Measurements from ENCODE around the gene TRAP1.

Gene TRAP1

GRCh38 chr16:3713587-3714242 is 3.6 kb downstream of the TRAP1 start:
- DNase-seq (ENCODE audit: low spot score): no peak

- no peak for DNase-seq (ENCODE audit: low spot score)
Measured at GRCh38 chr16:3712861-3713372, 4.4 kb downstream of the TRAP1 start.

- no peak for DNase-seq (ENCODE audit: low spot score)
Measured at GRCh38 chr16:3706253-3707012, 10.9 kb downstream of the TRAP1 start.

- DNase-seq (ENCODE audit: low spot score): no peak
Measured at GRCh38 chr16:3702082-3702481, 15.2 kb downstream of the TRAP1 start.

- DNase-seq (ENCODE audit: low spot score): no peak
Measured at GRCh38 chr16:3701531-3701930, 15.8 kb downstream of the TRAP1 start.

GRCh38 chr16:3698941-3699340 is 18.4 kb downstream of the TRAP1 start:
- DNase-seq (ENCODE audit: low spot score): no peak

- DNase-seq (ENCODE audit: low spot score): no peak
Measured at GRCh38 chr16:3696425-3697218, 20.7 kb downstream of the TRAP1 start.

- DNase-seq (ENCODE audit: low spot score): no peak
Measured at GRCh38 chr16:3695610-3696369, 21.5 kb downstream of the TRAP1 start.

GRCh38 chr16:3694051-3694450 is 23.3 kb downstream of the TRAP1 start:
- DNase-seq (ENCODE audit: low spot score): no peak

GRCh38 chr16:3691761-3692160 is 25.6 kb downstream of the TRAP1 start:
- no peak for DNase-seq (ENCODE audit: low spot score)

GRCh38 chr16:3690980-3691720 is 26.2 kb downstream of the TRAP1 start:
- no peak for DNase-seq (ENCODE audit: low spot score)

- DNase-seq (ENCODE audit: low spot score): peak; percentile 86
Measured at GRCh38 chr16:3690470-3690928, 26.8 kb downstream of the TRAP1 start.

GRCh38 chr16:3689731-3690130 is 27.6 kb downstream of the TRAP1 start:
- no peak for DNase-seq (ENCODE audit: low spot score)

- DNase-seq (ENCODE audit: low spot score): no peak
Measured at GRCh38 chr16:3687792-3688191, 29.5 kb downstream of the TRAP1 start.

- no peak for DNase-seq (ENCODE audit: low spot score)
Measured at GRCh38 chr16:3687021-3687420, 30.3 kb downstream of the TRAP1 start.

- DNase-seq (ENCODE audit: low spot score): no peak
Measured at GRCh38 chr16:3681206-3681605, 36.1 kb downstream of the TRAP1 start.

- DNase-seq (ENCODE audit: low spot score): no peak
Measured at GRCh38 chr16:3677994-3678393, 39.3 kb downstream of the TRAP1 start.

GRCh38 chr16:3675601-3676130 is 41.7 kb downstream of the TRAP1 start:
- no peak for DNase-seq (ENCODE audit: low spot score)

GRCh38 chr16:3674513-3675295 is 42.6 kb downstream of the TRAP1 start:
- DNase-seq (ENCODE audit: low spot score): no peak

Data from activated CD4-positive, alpha-beta T cell treated with anti-CD3 and anti-CD28 coated beads, Interleukin-2, Interleukin-4, amounts not matched to agents 100 ng/mL and 50 ng/mL, durations not matched to agents 16 hours and 8 hours (primary cell).